OCI-LY1 (cell line): ENCODE measurements around the gene PTPRN2.

ENCODE experiments used
- EZH2 ChIP-seq: fragments of 200-600 bp; sonication (generic), shearing (Covaris generic); IDR thresholded peaks from 2 replicates; pipeline ENCODE4 v1.8.0; 2017; ENCODE audit warnings: borderline replicate concordance, mixed run types, mild to moderate bottlenecking, antibody characterized with exemption, low read length, moderate library complexity, mixed read lengths
- TF ChIP-seq, protein P1 (sequence below): fragments of 200-600 bp; sonication (generic), shearing (Covaris generic); IDR thresholded peaks from 2 replicates; pipeline ENCODE4 v1.5.1; 2017; ENCODE audit warnings: mild to moderate bottlenecking, antibody characterized with exemption, low read length, moderate library complexity, mixed read lengths

- TF ChIP-seq, protein P1, sequence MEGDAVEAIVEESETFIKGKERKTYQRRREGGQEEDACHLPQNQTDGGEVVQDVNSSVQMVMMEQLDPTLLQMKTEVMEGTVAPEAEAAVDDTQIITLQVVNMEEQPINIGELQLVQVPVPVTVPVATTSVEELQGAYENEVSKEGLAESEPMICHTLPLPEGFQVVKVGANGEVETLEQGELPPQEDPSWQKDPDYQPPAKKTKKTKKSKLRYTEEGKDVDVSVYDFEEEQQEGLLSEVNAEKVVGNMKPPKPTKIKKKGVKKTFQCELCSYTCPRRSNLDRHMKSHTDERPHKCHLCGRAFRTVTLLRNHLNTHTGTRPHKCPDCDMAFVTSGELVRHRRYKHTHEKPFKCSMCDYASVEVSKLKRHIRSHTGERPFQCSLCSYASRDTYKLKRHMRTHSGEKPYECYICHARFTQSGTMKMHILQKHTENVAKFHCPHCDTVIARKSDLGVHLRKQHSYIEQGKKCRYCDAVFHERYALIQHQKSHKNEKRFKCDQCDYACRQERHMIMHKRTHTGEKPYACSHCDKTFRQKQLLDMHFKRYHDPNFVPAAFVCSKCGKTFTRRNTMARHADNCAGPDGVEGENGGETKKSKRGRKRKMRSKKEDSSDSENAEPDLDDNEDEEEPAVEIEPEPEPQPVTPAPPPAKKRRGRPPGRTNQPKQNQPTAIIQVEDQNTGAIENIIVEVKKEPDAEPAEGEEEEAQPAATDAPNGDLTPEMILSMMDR: no peak
- TF ChIP-seq EZH2: no peak
Observed at GRCh38 chr7:158324397-158325360, 262.9 kb downstream of the PTPRN2 start.
